ENCODE results near the gene FLVCR1. TPM values are rescaled to one million over a fixed set of nuclear protein-coding genes. Genes with fewer than 3 reads are reported as not detected.

Gene FLVCR1
- polyA plus RNA-seq, 3 donors = 1.8 to 5.5 (median 2.8) TPM

GRCh38 chr1:212942679-212943392 lies 84.8 kb downstream of the FLVCR1 start:
- no peak overlapping the region for H3K27ac Mint-ChIP-seq
- H3K27ac ChIP-seq (ENCODE audit: low read depth in 1 of 2, low read length in 2 of 2) = no peak overlapping the region
- H3K4me1 ChIP-seq (ENCODE audit: control insufficient read depth in 1 of 2, insufficient read depth in 2 of 2, low read length in 2 of 2) = peaks cover 8 to 9% of the 10 kb centered on the region in 2 donors
- H3K9me3 ChIP-seq (replicated peaks in 1 of 2; ENCODE audit: control insufficient read depth in 1 of 2, insufficient read depth in 1 of 2, low read length in 2 of 2) = no peaks in the 10 kb centered on the region
- peaks cover 3 to 19% (median 10%) of the 10 kb centered on the region in 7 donors for H3K9me3 Mint-ChIP-seq
- H3K4me2 ChIP-seq (replicated peaks; ENCODE audit: extremely low read depth, low read length, poor library complexity, severe bottlenecking) = no peak overlapping the region
- no peak overlapping the region for H3K4me3 ChIP-seq (replicated peaks in 1 of 3; ENCODE audit: low read depth in 2 of 3, low read length in 3 of 3)
- intact Hi-C loops (cut with micrococcal nuclease) = no loop called here
- peaks cover 0 to 3% of the 10 kb centered on the region in 2 donors for H3K36me3 Mint-ChIP-seq
- TF ChIP-seq, protein P1, sequence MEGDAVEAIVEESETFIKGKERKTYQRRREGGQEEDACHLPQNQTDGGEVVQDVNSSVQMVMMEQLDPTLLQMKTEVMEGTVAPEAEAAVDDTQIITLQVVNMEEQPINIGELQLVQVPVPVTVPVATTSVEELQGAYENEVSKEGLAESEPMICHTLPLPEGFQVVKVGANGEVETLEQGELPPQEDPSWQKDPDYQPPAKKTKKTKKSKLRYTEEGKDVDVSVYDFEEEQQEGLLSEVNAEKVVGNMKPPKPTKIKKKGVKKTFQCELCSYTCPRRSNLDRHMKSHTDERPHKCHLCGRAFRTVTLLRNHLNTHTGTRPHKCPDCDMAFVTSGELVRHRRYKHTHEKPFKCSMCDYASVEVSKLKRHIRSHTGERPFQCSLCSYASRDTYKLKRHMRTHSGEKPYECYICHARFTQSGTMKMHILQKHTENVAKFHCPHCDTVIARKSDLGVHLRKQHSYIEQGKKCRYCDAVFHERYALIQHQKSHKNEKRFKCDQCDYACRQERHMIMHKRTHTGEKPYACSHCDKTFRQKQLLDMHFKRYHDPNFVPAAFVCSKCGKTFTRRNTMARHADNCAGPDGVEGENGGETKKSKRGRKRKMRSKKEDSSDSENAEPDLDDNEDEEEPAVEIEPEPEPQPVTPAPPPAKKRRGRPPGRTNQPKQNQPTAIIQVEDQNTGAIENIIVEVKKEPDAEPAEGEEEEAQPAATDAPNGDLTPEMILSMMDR (IDR thresholded peaks at IDR 0.05) = no peak
- peaks cover 3 to 4% (median 3%) of the 10 kb centered on the region in 3 donors for H3K27me3 Mint-ChIP-seq (ENCODE audit: low read depth in 3 of 3)
- H3K4me1 Mint-ChIP-seq = peaks cover 11% of the 10 kb centered on the region
- no peaks in the 10 kb centered on the region for H3K36me3 ChIP-seq (replicated peaks in 1 of 2; ENCODE audit: control insufficient read depth in 1 of 2, insufficient read depth in 2 of 2, low read length in 2 of 2)
- no peak overlapping the region for H3K4me3 Mint-ChIP-seq
- H3K27me3 ChIP-seq (ENCODE audit: control insufficient read depth in 2 of 2, insufficient read depth in 2 of 2, low read length in 2 of 2) = no peaks in the 10 kb centered on the region
- WGBS (ENCODE audit: insufficient coverage) = no CpG with 5 or more reads among the region's 6 CpGs
- H3K79me2 ChIP-seq (ENCODE audit: insufficient read depth, low read length) = no peaks in the 10 kb centered on the region
- H2AFZ ChIP-seq (ENCODE audit: insufficient read depth, low read depth, low read length, poor library complexity, severe bottlenecking) = no peak overlapping the region
- no peak overlapping the region for H3K9ac ChIP-seq (ENCODE audit: insufficient read depth, low read length, poor library complexity, severe bottlenecking)
- H4K20me1 ChIP-seq (ENCODE audit: insufficient read depth, low read length) = no peaks in the 10 kb centered on the region
- no peak for DNase-seq

DNA sequence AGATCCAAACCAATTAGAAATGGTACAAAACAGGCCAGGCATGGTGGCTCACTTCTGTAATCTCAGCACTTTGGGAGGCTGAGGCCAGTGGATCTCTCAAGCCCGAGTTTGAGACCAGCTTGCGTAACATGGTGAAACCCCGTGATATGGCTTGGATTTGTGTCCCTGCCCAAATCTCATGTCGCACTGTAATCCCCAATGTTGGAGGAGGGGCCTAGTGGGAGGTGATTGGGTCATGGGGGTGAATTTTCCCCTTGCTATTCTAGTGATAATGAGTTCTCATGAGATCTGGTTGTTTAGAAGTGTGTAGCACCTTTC lies 85.3 kb downstream of the FLVCR1 start:
- TF ChIP-seq, protein P1 (IDR thresholded peaks at IDR 0.05) = no peak
- Mint-ChIP-seq H3K27ac (no peak overlapping the region), H3K9me3 (peaks cover 3 to 24% (median 15%) of the 10 kb centered on the region in 7 donors), H3K27me3 (ENCODE audit: low read depth in 3 of 3) (peaks cover 3 to 7% (median 4%) of the 10 kb centered on the region in 3 donors), H3K4me3 (no peak overlapping the region), H3K4me1 (peaks cover 11% of the 10 kb centered on the region), H3K36me3 (peaks cover 0 to 3% of the 10 kb centered on the region in 2 donors)
- H3K36me3 ChIP-seq (replicated peaks in 1 of 2; ENCODE audit: control insufficient read depth in 1 of 2, insufficient read depth in 2 of 2, low read length in 2 of 2) = no peaks in the 10 kb centered on the region
- no peaks in the 10 kb centered on the region for H3K27me3 ChIP-seq (ENCODE audit: control insufficient read depth in 2 of 2, insufficient read depth in 2 of 2, low read length in 2 of 2)
- no peaks in the 10 kb centered on the region for H3K79me2 ChIP-seq (ENCODE audit: insufficient read depth, low read length)
- no peak overlapping the region for H3K27ac ChIP-seq (ENCODE audit: low read depth in 1 of 2, low read length in 2 of 2)
- H2AFZ ChIP-seq (ENCODE audit: insufficient read depth, low read depth, low read length, poor library complexity, severe bottlenecking) = no peak overlapping the region
- H3K9me3 ChIP-seq (replicated peaks in 1 of 2; ENCODE audit: control insufficient read depth in 1 of 2, insufficient read depth in 1 of 2, low read length in 2 of 2) = peaks cover 0 to 3% of the 10 kb centered on the region in 2 donors
- intact Hi-C loops (cut with micrococcal nuclease) = no loop called here
- 57% methylated on average over 1 of the region's 4 CpGs for WGBS (ENCODE audit: insufficient coverage)
- peaks cover 8 to 9% of the 10 kb centered on the region in 2 donors for H3K4me1 ChIP-seq (ENCODE audit: control insufficient read depth in 1 of 2, insufficient read depth in 2 of 2, low read length in 2 of 2)
- DNase-seq = no peak
- no peak overlapping the region for H3K9ac ChIP-seq (ENCODE audit: insufficient read depth, low read length, poor library complexity, severe bottlenecking)
- H4K20me1 ChIP-seq (ENCODE audit: insufficient read depth, low read length) = no peaks in the 10 kb centered on the region
- H3K4me2 ChIP-seq (replicated peaks; ENCODE audit: extremely low read depth, low read length, poor library complexity, severe bottlenecking) = no peak overlapping the region
- no peak overlapping the region for H3K4me3 ChIP-seq (replicated peaks in 1 of 3; ENCODE audit: low read depth in 2 of 3, low read length in 3 of 3)

Measured in CD14-positive monocyte (primary cell).